Measurements from ENCODE around the gene RAPGEF2.

The RAPGEF2 gene

GRCh38 chr4:159342374-159342773, 239.5 kb downstream of the RAPGEF2 start:
- H3K36me3 ChIP-seq (ENCODE audit: insufficient read depth, low read length), result peaks cover 16% of the 10 kb centered on the region

GRCh38 chr4:159343116-159343515, 240.2 kb downstream of the RAPGEF2 start:
- H3K9ac ChIP-seq (ENCODE audit: low read depth, low read length), result no peak overlapping the region
- no peaks in the 10 kb centered on the region for H3K9me3 ChIP-seq (ENCODE audit: control insufficient read depth, insufficient read depth, low read length)
- no peaks in the 10 kb centered on the region for H3K4me1 ChIP-seq (ENCODE audit: insufficient read depth, low read length)
- H3K36me3 ChIP-seq (ENCODE audit: insufficient read depth, low read length), result peaks cover 13% of the 10 kb centered on the region

More at GRCh38 chr4:159342374-159342773, 239.5 kb downstream of the RAPGEF2 start:
- Histone ChIP-seq H3K4me1 (ENCODE audit: insufficient read depth, low read length) (no peaks in the 10 kb centered on the region), H3K9ac (ENCODE audit: low read depth, low read length) (no peak overlapping the region), H3K9me3 (ENCODE audit: control insufficient read depth, insufficient read depth, low read length) (no peaks in the 10 kb centered on the region)

- H3K9me3 ChIP-seq (ENCODE audit: control insufficient read depth, insufficient read depth, low read length), result no peaks in the 10 kb centered on the region
- H3K36me3 ChIP-seq (ENCODE audit: insufficient read depth, low read length), result peaks cover 11% of the 10 kb centered on the region
- no peaks in the 10 kb centered on the region for H3K4me1 ChIP-seq (ENCODE audit: insufficient read depth, low read length)
Observed at GRCh38 chr4:159344877-159345276, 242.0 kb downstream of the RAPGEF2 start.

GRCh38 chr4:159346681-159347080, 243.8 kb downstream of the RAPGEF2 start:
- H3K9ac ChIP-seq (ENCODE audit: low read depth, low read length), result no peak overlapping the region
- peaks cover 11% of the 10 kb centered on the region for H3K36me3 ChIP-seq (ENCODE audit: insufficient read depth, low read length)
- no peaks in the 10 kb centered on the region for H3K4me1 ChIP-seq (ENCODE audit: insufficient read depth, low read length)
- H3K9me3 ChIP-seq (ENCODE audit: control insufficient read depth, insufficient read depth, low read length), result no peaks in the 10 kb centered on the region

More at GRCh38 chr4:159344877-159345276, 242.0 kb downstream of the RAPGEF2 start:
- no peak overlapping the region for H3K9ac ChIP-seq (ENCODE audit: low read depth, low read length)

GRCh38 chr4:159347813-159348212, 244.9 kb downstream of the RAPGEF2 start:
- no peaks in the 10 kb centered on the region for H3K9me3 ChIP-seq (ENCODE audit: control insufficient read depth, insufficient read depth, low read length)
- no peaks in the 10 kb centered on the region for H3K4me1 ChIP-seq (ENCODE audit: insufficient read depth, low read length)
- no peak overlapping the region for H3K9ac ChIP-seq (ENCODE audit: low read depth, low read length)
- peaks cover 8% of the 10 kb centered on the region for H3K36me3 ChIP-seq (ENCODE audit: insufficient read depth, low read length)

- no peaks in the 10 kb centered on the region for H3K4me1 ChIP-seq (ENCODE audit: insufficient read depth, low read length)
- H3K36me3 ChIP-seq (ENCODE audit: insufficient read depth, low read length), result peaks cover 4% of the 10 kb centered on the region; the same call in 1 of the 2 replicates
- no peaks in the 10 kb centered on the region for H3K9me3 ChIP-seq (ENCODE audit: control insufficient read depth, insufficient read depth, low read length)
- no peak overlapping the region for H3K9ac ChIP-seq (ENCODE audit: low read depth, low read length)
Observed at GRCh38 chr4:159349332-159349731, 246.5 kb downstream of the RAPGEF2 start.

- no peak overlapping the region for H3K9ac ChIP-seq (ENCODE audit: low read depth, low read length)
- no peaks in the 10 kb centered on the region for H3K4me1 ChIP-seq (ENCODE audit: insufficient read depth, low read length)
- H3K9me3 ChIP-seq (ENCODE audit: control insufficient read depth, insufficient read depth, low read length), result no peaks in the 10 kb centered on the region
- H3K36me3 ChIP-seq (ENCODE audit: insufficient read depth, low read length), result no peaks in the 10 kb centered on the region
Observed at GRCh38 chr4:159352609-159353008, 249.7 kb downstream of the RAPGEF2 start.

GRCh38 chr4:159353422-159354116, 250.7 kb downstream of the RAPGEF2 start:
- Histone ChIP-seq H3K9me3 (ENCODE audit: control insufficient read depth, insufficient read depth, low read length) (no peaks in the 10 kb centered on the region), H3K9ac (ENCODE audit: low read depth, low read length) (no peak overlapping the region)

GRCh38 chr4:159355466-159355865, 252.6 kb downstream of the RAPGEF2 start:
- H3K36me3 ChIP-seq (ENCODE audit: insufficient read depth, low read length), result no peaks in the 10 kb centered on the region; the same call in 1 of the 2 replicates

More at GRCh38 chr4:159353422-159354116, 250.7 kb downstream of the RAPGEF2 start:
- no peaks in the 10 kb centered on the region for H3K4me1 ChIP-seq (ENCODE audit: insufficient read depth, low read length)
- no peaks in the 10 kb centered on the region; the same call in 1 of the 2 replicates for H3K36me3 ChIP-seq (ENCODE audit: insufficient read depth, low read length)

GRCh38 chr4:159357350-159357749, 254.5 kb downstream of the RAPGEF2 start:
- Histone ChIP-seq H3K36me3 (ENCODE audit: insufficient read depth, low read length) (peaks cover 3% of the 10 kb centered on the region), H3K4me1 (ENCODE audit: insufficient read depth, low read length) (no peaks in the 10 kb centered on the region), H3K9ac (ENCODE audit: low read depth, low read length) (no peak overlapping the region), H3K9me3 (ENCODE audit: control insufficient read depth, insufficient read depth, low read length) (no peaks in the 10 kb centered on the region)

More at GRCh38 chr4:159355466-159355865, 252.6 kb downstream of the RAPGEF2 start:
- no peaks in the 10 kb centered on the region for H3K4me1 ChIP-seq (ENCODE audit: insufficient read depth, low read length)
- no peaks in the 10 kb centered on the region for H3K9me3 ChIP-seq (ENCODE audit: control insufficient read depth, insufficient read depth, low read length)
- no peak overlapping the region for H3K9ac ChIP-seq (ENCODE audit: low read depth, low read length)

- Histone ChIP-seq H3K9ac (ENCODE audit: low read depth, low read length) (no peak overlapping the region), H3K36me3 (ENCODE audit: insufficient read depth, low read length) (peaks cover 3% of the 10 kb centered on the region), H3K9me3 (ENCODE audit: control insufficient read depth, insufficient read depth, low read length) (no peaks in the 10 kb centered on the region), H3K4me1 (ENCODE audit: insufficient read depth, low read length) (no peaks in the 10 kb centered on the region)
Observed at GRCh38 chr4:159358226-159358625, 255.3 kb downstream of the RAPGEF2 start.

- H3K9me3 ChIP-seq (ENCODE audit: control insufficient read depth, insufficient read depth, low read length), result no peaks in the 10 kb centered on the region
- H3K4me1 ChIP-seq (ENCODE audit: insufficient read depth, low read length), result no peaks in the 10 kb centered on the region
- H3K9ac ChIP-seq (ENCODE audit: low read depth, low read length), result no peak overlapping the region
- peaks cover 3% of the 10 kb centered on the region for H3K36me3 ChIP-seq (ENCODE audit: insufficient read depth, low read length)
Observed at GRCh38 chr4:159360549-159360948, 257.7 kb downstream of the RAPGEF2 start.

GRCh38 chr4:159363361-159363760, 260.5 kb downstream of the RAPGEF2 start:
- Histone ChIP-seq H3K4me1 (ENCODE audit: insufficient read depth, low read length) (no peaks in the 10 kb centered on the region), H3K36me3 (ENCODE audit: insufficient read depth, low read length) (peaks cover 3% of the 10 kb centered on the region), H3K9me3 (ENCODE audit: control insufficient read depth, insufficient read depth, low read length) (no peaks in the 10 kb centered on the region), H3K9ac (ENCODE audit: low read depth, low read length) (no peak overlapping the region)

GRCh38 chr4:159366966-159367780, 264.3 kb downstream of the RAPGEF2 start:
- H3K36me3 ChIP-seq (ENCODE audit: insufficient read depth, low read length), result no peaks in the 10 kb centered on the region
- H3K9me3 ChIP-seq (ENCODE audit: control insufficient read depth, insufficient read depth, low read length), result no peaks in the 10 kb centered on the region
- no peak overlapping the region for H3K9ac ChIP-seq (ENCODE audit: low read depth, low read length)
- H3K4me1 ChIP-seq (ENCODE audit: insufficient read depth, low read length), result no peaks in the 10 kb centered on the region

- Histone ChIP-seq H3K36me3 (ENCODE audit: insufficient read depth, low read length) (no peaks in the 10 kb centered on the region), H3K9ac (ENCODE audit: low read depth, low read length) (no peak overlapping the region), H3K9me3 (ENCODE audit: control insufficient read depth, insufficient read depth, low read length) (no peaks in the 10 kb centered on the region), H3K4me1 (ENCODE audit: insufficient read depth, low read length) (no peaks in the 10 kb centered on the region)
Observed at GRCh38 chr4:159367781-159368080, 264.9 kb downstream of the RAPGEF2 start.
